ENCODE data around the gene ZDHHC18.
"Not testable (repeated sequence)": the region's sequence is repeated elsewhere in the genome, so short reads cannot be mapped to it uniquely, and the experiment has no call there.

Gene ZDHHC18

DNA sequence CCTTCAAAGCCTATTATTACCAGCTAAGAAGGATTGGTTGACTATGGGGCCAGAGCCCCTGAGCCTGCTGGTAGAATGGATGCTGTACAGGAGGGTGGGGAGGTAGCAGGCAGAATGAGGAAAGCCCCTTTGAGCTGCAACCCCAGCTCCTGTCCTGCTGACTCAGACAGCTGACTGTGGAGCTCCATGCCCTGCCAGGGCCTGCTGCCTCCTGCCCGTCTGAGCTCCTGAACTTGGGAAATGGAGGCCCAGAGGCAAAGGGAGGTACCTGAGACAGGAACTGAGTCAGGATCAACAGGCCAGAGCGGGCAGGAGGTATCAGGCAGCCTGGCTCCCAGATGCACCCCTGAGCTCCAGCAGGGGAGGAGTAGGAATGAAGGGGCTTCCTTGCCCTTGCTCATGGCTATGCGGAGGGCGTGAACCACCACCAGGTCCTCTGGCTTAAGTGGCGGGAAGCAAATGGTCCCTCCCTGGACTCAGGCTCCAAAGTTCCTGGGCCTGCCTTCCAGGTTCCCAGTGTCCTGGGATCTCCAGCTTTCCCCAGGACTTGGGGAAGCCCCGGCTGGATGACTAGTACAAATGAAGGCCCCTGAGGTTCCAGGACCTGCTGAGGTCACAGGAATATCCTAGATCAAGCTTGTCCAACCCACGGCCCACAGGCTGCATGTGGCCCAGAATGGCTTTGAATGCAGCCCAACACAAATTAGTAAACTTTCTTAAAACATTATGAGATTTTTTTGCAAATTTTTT is 32.6 kb downstream of the ZDHHC18 start:
- no peak for DNase-seq (ENCODE audit: low read depth in 2 of 2)

DNA sequence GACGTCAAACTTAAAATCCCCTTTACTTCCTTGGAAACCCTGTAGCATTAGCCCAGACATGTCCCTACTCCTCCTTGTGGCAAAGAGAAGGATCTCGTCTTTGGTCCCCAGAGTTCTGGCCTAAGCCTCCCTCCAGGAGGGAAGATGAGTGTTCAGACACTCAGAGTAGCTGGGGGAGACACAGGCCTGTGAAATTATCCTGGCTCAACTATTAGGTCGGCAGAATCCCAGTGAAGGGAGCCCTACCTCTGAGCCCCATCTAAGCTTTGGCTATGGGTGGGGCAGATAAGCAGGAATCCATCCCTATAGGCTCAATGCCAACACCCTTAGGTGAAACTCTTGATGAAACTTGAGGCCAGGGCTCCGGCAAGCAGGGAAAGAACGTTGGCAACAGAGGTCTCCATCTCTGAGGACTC is 34.8 kb downstream of the ZDHHC18 start:
- no peak for DNase-seq (ENCODE audit: low read depth in 2 of 2)

DNA sequence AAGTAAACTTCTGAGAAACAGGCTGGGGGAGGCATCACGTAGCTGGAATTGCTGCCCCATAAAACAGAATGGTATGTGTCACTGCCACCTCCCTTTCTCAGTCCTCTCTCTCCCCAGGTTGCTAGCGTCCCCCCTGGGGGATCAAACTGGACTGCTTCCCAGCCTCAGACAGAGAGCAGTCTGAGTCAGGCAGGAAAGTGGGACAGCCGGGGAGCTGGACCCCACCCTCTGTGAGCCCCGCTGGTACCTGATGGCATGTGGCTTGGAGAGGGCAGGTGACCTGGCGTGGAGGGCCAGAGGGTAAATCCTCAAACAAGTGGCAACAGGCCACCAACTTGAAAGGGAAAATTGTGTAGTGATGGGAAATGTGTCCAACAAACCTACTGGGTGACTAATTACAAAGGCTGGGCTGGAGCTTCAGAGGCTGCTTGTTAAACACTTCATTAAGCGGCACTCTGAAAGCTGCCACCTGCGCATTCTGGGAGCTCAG is 35.4 kb downstream of the ZDHHC18 start:
- no peak for DNase-seq (ENCODE audit: low read depth in 2 of 2)

DNA sequence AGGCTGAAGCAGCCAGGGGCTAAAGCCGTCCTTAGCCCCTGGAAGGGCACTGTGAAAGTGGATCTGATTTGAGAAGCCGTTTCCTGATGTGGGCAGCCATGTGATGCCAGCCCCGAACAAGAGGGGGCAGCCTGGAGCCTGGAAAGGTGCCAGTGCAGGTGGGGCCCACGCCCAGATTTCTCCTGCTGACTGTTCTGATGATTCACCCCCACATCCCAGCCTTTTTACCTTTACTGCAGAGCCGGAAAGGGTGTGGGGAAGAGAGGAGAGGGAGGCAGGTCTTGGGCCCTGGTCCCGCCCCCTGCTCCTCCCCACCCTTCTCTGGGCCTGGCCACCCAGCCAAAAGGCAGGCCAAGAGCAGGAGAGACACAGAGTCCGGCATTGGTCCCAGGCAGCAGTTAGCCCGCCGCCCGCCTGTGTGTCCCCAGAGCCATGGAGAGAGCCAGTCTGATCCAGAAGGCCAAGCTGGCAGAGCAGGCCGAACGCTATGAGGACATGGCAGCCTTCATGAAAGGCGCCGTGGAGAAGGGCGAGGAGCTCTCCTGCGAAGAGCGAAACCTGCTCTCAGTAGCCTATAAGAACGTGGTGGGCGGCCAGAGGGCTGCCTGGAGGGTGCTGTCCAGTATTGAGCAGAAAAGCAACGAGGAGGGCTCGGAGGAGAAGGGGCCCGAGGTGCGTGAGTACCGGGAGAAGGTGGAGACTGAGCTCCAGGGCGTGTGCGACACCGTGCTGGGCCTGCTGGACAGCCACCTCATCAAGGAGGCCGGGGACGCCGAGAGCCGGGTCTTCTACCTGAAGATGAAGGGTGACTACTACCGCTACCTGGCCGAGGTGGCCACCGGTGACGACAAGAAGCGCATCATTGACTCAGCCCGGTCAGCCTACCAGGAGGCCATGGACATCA is 36.5 kb downstream of the ZDHHC18 start, which contains the start of gene SFN:
Gene SFN (plus strand): TSS at position 369 of the 904 bp plus-strand sequence. CDS start 64 bp downstream, at position 433.
- DNase-seq (ENCODE audit: low read depth in 2 of 2) = peak; percentile 33 to 48

DNA sequence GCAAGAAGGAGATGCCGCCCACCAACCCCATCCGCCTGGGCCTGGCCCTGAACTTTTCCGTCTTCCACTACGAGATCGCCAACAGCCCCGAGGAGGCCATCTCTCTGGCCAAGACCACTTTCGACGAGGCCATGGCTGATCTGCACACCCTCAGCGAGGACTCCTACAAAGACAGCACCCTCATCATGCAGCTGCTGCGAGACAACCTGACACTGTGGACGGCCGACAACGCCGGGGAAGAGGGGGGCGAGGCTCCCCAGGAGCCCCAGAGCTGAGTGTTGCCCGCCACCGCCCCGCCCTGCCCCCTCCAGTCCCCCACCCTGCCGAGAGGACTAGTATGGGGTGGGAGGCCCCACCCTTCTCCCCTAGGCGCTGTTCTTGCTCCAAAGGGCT is 37.2 kb downstream of the ZDHHC18 start:
- no peak for DNase-seq (ENCODE audit: low read depth in 2 of 2)

DNA sequence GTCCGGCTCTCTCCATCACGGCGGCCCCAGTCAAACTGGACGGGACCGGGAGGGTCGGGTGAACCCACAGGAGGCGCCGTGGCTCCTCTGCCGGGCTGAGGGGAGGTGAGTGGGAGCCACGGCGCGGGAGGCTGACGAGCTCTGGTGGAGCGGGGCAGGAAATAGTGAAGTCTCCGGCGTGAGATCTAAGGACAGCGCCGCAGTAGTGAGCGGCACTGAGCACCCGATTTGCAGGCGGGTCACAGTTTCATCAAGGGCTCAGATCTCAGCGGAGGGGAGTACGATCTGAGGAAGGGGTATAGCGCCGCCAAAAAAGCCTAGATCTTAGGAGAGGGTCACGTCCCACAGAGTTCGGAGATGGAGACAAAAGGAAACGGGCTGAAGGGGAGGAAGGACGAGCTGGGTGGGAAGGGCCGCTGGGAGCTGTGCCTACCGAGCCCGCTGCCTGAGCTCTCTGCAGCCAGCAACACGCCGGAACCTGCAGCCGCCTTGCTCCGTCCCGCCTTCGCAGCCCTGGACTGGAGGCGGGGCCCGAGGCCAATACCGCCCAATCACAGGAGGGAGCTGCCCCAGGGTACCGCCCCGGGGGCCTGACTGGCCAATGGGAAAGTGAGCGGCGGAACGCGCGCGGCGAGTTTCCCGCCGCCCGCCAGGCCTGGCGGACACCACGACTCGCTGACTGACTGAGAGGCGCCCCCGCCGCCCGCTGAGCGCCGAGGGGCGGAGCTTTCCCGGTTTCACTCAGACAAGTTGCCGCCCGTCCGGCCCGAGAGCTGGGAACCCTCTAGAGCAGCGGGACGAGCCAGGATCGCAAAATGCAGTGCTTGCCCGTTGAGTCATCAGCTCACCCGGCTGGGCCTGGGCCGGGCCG is 38.4 kb downstream of the ZDHHC18 start:
- DNase-seq (ENCODE audit: low read depth in 2 of 2) = peak; percentile 92 to 94

DNA sequence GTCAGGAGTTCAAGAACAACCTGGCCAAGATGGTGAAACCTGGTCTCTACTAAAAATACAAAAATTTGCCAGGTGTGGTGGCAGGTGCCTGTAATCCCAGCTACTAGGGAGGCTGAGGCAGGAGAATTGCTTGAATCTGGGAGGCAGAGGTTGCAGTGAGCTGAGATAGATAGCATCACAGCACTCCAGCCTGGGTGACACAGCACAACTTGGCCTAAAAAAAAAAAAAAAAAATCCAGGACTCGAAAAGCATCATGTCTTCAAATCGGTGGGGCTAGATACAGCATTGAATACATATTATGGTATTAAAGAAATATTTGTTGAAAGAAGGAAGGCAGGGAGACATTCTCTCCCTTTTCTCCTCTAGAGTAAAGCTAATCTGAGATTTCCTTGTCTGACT is 46.6 kb downstream of the ZDHHC18 start:
- not testable (repeated sequence) for DNase-seq (ENCODE audit: low read depth in 2 of 2)

DNA sequence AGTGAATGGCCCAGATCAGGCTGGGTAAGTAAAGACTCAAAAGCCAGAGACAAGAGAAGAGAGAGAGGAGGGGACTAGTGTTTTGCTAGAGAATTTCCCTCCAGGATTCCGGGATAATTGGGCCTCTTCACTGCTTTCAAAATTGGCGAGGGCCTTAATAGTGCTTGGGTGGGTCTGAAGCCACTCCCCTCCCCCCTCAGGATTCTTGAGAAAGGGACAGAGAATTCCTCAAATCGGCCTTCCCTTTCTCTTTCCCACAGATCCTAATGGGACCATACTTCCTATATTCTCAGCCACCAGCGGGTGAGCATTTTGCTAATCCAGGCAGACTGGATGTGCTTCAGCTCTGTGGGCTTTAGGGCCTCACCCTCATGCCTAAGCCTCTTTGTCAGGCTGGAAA is 48.4 kb downstream of the ZDHHC18 start:
- DNase-seq (ENCODE audit: low read depth in 2 of 2) = no peak

DNA sequence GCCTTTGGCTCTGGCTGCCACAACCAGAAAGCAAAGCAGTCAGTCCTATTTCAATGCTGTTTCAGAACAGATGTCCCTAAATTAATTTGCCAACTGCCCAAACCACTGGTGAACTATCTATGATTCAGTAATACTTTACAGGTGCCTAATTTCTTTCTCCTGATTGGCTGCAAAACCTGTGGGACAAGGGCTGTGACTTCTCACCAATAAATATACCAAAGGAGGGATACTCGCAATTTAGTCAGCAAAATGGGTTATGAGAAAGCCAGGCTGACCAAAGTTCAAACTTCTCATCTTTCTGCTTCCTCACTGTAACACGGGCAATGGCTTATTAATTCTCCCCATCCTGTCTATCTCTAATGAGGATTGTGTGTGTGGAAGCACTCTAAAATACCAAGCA is 50.8 kb downstream of the ZDHHC18 start:
- DNase-seq (ENCODE audit: low read depth in 2 of 2) = no peak

DNA sequence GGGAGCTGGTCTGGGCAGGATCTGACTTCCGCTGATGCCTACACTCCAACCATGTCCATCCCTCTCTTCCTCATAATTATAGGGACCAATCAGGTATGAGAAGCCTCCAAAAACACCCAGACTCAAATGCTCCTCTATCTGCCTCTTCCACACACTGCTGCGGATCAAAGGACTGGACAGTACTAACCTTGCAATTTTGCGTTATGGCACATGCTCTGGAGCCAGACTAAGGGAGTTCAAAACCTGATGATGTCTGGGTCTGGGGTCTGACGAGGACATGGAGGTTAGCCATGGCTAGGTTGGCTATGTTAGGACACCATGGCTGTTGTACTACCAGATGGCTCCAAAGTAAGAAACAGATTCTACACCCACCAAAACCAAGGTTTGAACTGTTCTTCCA is 53.3 kb downstream of the ZDHHC18 start:
- DNase-seq (ENCODE audit: low read depth in 2 of 2) = no peak

DNA sequence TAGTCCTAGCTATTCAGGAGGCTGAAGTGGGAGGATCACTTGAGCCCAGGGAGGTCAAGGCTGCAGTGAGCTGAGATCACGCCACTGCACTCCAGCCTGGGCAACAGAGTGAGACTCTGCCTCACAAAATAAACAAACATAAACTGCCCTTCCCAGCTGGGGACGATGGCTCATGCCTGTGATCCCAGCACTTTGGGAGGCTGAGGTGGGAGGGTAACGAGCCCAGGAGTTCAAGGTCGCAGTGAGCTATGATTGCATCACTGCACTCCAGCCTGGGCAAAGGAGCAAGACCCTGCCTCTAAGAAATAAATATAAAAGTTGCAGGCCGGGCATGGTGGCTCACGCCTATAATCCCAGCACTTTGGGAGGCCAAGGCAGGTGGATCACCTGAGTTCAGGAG is 55.1 kb downstream of the ZDHHC18 start:
- DNase-seq (ENCODE audit: low read depth in 2 of 2) = not testable (repeated sequence)

DNA sequence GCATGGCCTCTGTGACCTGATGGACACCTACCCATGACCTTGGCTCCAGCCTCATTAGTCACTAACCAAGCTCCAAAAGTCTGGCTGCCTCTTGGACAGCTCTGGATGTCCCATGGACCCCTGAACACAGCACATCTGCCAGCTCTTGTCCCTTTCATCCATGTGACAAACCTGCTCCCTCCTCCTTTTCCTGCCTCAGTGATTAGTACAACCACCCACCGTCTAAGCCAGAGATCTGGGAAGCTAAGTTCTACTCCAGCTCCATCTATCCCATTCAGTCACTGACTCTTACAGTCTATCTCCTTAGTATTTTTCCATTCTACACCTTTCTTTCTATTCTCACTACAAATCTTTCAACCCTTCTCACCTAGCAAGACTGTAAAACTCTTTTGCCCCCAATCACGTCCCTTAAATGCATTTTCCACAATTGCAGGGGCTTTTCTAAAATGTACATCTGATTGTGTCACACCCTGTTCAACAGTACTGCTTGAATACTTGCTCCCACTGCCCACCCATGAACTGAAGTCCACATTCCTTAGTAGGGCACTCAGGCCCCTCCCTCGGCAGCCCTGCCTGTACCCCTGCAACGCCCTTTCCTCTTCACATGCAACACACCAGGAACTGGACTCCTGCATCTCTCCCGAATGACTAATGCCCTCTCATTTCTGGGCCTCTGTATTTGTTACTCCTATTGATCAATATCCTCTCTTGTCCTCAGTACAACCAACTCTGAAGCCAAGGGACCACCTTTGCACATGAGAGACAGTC is 56.4 kb downstream of the ZDHHC18 start:
- no peak for DNase-seq (ENCODE audit: low read depth in 2 of 2)

DNA sequence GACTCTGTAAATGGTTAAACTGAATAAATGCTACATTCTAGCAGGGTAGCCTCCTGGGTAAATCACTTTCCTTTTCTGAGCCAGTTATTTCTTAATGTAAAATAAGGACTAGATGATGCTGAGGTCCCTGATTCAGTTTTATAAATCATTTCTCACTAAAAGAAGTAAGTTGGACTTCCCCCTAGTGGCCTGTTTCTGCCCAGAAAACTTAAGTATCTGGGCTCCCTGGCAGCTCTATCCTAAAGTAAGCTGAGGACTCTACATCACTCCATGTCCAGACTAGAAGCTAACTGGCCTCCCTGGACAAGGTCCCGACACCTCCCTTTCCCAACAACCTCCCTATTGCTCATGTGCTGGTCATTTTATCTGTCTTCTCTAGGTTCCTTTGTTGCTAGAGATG is 60.6 kb downstream of the ZDHHC18 start:
- DNase-seq (ENCODE audit: low read depth in 2 of 2) = no peak

DNA sequence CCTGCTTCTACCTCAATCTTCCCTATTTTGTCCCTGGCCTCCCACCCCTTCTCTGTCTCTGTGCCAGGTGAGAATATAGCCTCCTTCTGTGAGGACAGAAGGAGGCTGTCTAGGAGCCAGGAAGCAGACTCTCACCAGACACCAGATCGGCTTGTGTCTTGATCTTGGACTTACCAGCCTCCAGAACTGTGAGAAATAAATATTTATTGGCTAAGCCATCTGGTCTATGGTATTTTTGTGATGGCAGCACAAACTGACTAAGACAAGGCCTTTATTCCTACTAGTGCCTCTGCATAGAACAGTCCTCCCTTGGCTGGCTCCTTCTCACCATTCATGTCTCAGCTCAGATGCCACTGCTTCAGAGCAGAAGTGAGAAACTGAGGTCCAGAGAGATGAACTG is 61.7 kb downstream of the ZDHHC18 start:
- DNase-seq (ENCODE audit: low read depth in 2 of 2) = no peak

DNA sequence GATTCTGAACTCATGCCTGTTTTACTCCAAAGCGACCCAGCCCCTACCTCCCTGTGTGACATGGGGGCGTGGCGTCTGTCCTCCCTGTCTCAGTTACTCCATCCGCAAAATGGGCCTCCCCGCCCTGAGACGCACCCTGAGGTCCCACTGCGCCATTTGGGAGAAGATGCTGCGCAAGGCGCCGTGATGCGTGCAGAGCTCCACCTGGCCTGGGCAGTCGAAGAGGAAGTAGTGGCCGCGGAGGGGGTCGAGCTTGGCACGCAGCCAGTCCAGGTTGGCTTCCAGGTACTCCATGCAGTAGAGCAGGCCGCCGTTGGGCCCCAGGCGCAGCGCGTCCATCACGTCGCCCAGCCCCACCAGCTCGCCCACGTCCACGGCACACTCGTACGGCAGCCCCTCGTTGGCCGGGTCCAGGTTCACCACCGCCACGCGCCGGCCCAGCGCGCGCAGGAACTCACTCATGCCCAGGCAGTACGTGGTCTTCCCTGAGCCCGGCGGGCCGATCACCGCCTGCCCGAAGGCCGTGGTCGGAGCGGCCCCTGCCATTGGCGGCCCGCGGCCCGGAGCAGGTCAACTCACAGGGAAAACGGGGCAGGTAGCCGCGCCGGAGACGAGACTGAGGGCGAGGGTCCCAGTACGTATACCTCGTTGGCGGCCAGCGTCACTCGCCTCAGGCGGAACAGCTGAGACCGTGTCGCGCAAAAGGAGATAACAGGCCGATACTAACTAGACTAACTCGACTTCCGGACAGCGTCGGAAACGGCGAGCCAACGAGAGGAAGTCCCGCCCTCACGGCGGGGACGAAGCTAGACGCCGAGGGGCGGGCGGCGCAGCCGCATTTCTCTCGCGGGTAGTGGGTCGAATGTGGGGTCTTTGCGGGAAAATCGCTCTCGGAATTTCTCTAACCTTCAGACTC is 63.3 kb downstream of the ZDHHC18 start, which contains the start of gene GPN2:
Gene GPN2 (minus strand): TSS at position 733 of the 916 bp plus-strand sequence. CDS start 187 bp downstream, at position 546.
- DNase-seq (ENCODE audit: low read depth in 2 of 2) = peak; percentile 60 to 67

DNA sequence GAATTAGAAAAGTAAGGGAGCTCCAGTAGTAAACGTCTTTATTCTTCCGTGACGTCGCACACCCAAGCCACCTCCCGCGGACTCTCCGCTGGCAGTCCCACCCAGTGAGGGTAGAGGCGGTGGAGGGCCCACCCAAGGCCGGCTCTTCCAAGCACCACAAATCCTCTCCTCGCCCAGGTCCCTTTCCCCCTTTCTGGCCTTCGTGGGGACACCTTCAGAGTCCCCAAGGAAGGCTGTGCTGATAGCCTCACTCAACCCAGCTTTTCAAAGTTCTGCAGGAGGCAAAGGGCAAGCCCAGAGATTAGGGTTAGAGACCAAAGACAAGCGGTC is 63.9 kb downstream of the ZDHHC18 start:
- DNase-seq (ENCODE audit: low read depth in 2 of 2) = no peak

DNA sequence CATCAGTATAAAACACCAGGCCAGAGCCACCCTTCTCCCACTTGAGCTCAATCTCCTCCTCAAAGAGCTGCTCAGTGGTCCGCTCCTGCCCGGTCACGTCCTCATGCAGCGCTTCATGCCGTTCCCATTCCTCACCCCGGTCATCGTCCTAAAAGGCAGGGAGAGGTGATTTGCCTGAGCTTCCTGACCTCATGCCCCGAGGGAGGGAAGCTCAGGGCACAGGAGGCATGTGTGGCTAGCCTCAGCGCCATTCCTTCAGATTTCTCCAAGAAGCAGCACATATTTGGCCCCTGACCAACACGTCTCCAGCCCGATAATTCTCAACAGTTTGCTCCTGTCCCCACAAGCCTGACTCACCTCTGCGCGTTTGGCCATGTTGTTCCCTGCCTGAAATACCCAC is 67.8 kb downstream of the ZDHHC18 start:
- DNase-seq (ENCODE audit: low read depth in 2 of 2) = no peak

DNA sequence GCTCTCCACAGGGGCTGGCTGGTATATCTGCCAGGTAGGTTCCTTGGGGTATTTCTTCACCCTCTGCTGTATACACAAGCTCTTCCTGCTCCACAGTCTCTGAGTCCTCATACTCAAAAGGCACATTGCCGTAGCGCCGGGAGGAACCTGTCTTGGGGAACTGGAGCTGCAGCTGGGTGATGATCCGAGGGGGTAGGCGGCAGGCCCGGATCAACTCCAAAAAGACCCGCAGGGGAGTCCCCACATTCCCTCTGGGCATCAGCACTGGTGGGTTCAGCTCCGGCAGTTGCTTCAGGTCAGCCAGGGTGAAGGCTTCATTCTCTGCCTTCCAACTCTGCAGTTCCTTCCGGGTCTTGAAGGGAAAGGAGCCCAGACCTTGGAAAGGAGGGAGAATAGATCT is 70.9 kb downstream of the ZDHHC18 start:
- no peak for DNase-seq (ENCODE audit: low read depth in 2 of 2)

DNA sequence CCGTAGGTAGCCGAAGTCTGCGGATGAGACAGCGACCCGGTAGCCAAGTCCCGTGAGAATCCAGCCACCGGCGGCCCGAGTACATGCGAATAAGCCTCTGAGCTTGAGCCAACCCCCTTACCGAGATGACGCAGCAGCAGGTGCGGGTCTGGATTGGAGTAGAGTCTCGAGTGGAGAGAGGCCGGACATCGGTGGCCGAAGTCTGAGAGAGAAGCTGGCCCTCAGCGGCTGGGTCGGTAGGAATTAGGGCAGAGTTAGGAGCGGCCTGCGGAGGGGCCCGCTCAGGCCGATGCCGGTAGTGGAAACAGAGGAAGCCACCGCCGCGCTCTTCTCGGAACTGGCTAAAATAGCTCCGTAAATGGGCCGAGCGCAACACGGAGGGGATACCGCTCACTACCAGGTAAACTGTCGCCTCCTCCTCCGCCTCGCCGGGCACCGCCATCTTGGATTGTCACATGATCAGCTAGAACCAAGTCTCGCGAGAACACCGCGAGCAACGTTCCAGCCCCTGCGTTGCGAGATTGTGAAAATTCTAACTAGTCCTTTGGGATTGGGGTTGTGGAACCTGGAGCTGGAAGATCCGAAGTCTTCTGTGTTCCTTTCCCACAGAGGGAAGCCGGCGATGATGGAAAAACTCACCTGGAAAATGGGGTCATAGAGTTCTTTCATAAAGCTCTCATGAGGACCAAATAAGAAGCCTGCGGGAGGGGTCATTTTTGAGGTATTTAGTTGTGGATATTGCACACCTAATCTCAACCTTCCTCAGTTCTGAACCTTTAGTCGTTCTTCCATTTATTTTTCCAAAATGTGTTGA is 73.7 kb downstream of the ZDHHC18 start, which contains the start of gene GPATCH3:
Gene GPATCH3 (minus strand): TSS at position 467 of the 814 bp plus-strand sequence. CDS start 25 bp downstream, at position 442.
- peak; percentile 81 to 83 for DNase-seq (ENCODE audit: low read depth in 2 of 2)
